Breast epithelium (tissue), 3 donors: Measurements from ENCODE around the gene YJEFN3.

ENCODE experiments used
- POLR2A ChIP-seq: fragments of 450-650 bp; IDR thresholded peaks from one replicate; pipeline ENCODE4 v1.6.1; 2016; ENCODE audit warnings: antibody characterized with exemption, mild to moderate bottlenecking, moderate library complexity
- POLR2AphosphoS5 ChIP-seq, 3 donors: sonication (generic); formaldehyde crosslinking; IDR thresholded peaks; one replicate each; pipeline ENCODE4 v1.6.1; 2017; ENCODE audit warnings: antibody characterized with exemption in 3 of 3
- TF ChIP-seq, protein P1 (sequence below), 3 donors: fragments of 450-650 bp; IDR thresholded peaks; one replicate each; pipeline ENCODE4 v1.5.1; 2016 to 2017; ENCODE audit warnings: antibody characterized with exemption in 3 of 3, mild to moderate bottlenecking in 3 of 3, moderate library complexity in 3 of 3

GRCh38 chr19:19491321-19492025, 37.2 kb upstream of the YJEFN3 start:
- no peak for TF ChIP-seq POLR2A
- TF ChIP-seq, protein P1, sequence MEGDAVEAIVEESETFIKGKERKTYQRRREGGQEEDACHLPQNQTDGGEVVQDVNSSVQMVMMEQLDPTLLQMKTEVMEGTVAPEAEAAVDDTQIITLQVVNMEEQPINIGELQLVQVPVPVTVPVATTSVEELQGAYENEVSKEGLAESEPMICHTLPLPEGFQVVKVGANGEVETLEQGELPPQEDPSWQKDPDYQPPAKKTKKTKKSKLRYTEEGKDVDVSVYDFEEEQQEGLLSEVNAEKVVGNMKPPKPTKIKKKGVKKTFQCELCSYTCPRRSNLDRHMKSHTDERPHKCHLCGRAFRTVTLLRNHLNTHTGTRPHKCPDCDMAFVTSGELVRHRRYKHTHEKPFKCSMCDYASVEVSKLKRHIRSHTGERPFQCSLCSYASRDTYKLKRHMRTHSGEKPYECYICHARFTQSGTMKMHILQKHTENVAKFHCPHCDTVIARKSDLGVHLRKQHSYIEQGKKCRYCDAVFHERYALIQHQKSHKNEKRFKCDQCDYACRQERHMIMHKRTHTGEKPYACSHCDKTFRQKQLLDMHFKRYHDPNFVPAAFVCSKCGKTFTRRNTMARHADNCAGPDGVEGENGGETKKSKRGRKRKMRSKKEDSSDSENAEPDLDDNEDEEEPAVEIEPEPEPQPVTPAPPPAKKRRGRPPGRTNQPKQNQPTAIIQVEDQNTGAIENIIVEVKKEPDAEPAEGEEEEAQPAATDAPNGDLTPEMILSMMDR (IDR thresholded peaks at IDR 0.05) = no peak
- TF ChIP-seq POLR2AphosphoS5 (IDR thresholded peaks at IDR 0.05) = no peak
